Caco-2 (cell line): ENCODE results near the gene ASF1B. TPM values are rescaled to one million over a fixed set of nuclear protein-coding genes. Genes with fewer than 3 reads are reported as not detected.

Experiments used
- BruUV-seq: library from RNA; stranded (reverse); fragments of 400-500 nt; replicated peaks from 2 replicates; lab custom pipeline; 2021; lab: Mats Ljungman, UMichigan
- CTCF ChIA-PET: fragments of 300-600 bp; sonication (Branson Sonifier 250); formaldehyde crosslinking; loops from one replicate; lab custom pipeline; 2022; ENCODE audit warnings: antibody characterized with exemption; lab: Charles Lee
- POLR2A ChIA-PET: fragments of 300-600 bp; sonication (Branson Sonifier 250); formaldehyde crosslinking; loops from one replicate; lab custom pipeline; 2022; ENCODE audit warnings: antibody characterized with exemption; lab: Charles Lee
- DNase-seq, 2 experiments: peaks; one replicate each; pipeline versions ENCODE4 v3.0.0 to v3.0.0-alpha.2; 2020 to 2022
- H3K27me3 ChIP-seq: replicated peaks from 2 replicates; pipeline ENCODE4 v1.6.0; 2011; ENCODE audit warnings: low read length; ENCODE audit not compliant: control insufficient read depth, insufficient read depth
- H3K36me3 ChIP-seq: 2 replicates; pipeline ENCODE4 v1.5.1; 2011; ENCODE audit warnings: low read length; ENCODE audit not compliant: control insufficient read depth, insufficient read depth
- H3K4me1 ChIP-seq: fragments of 250-450 bp; sonication (Bioruptor Pico); 2 replicates; pipeline ENCODE4 v1.5.1; 2020; ENCODE audit warnings: mild to moderate bottlenecking
- H3K4me3 ChIP-seq: 2 replicates; pipeline ENCODE4 v1.5.1; 2011; ENCODE audit warnings: low read depth, mild to moderate bottlenecking, control low read depth, low read length
- H3K9me3 ChIP-seq: fragments of 250-450 bp; sonication (Bioruptor Pico); 2 replicates; pipeline ENCODE4 v1.5.1; 2020; ENCODE audit warnings: mild to moderate bottlenecking, moderate library complexity
- H3K27ac Mint-ChIP-seq: one replicate; pipeline ENCODE4 v1.8.0; 2022; ENCODE audit warnings: mixed read lengths; ENCODE audit not compliant: unreplicated experiment
- H3K27me3 Mint-ChIP-seq: one replicate; pipeline ENCODE4 v1.8.0; 2022; ENCODE audit warnings: mixed read lengths; ENCODE audit not compliant: insufficient read depth, unreplicated experiment
- H3K36me3 Mint-ChIP-seq: one replicate; pipeline ENCODE4 v1.8.0; 2022; ENCODE audit warnings: mild to moderate bottlenecking, mixed read lengths; ENCODE audit not compliant: insufficient read depth, unreplicated experiment
- H3K4me1 Mint-ChIP-seq: one replicate; pipeline ENCODE4 v1.8.0; 2022; ENCODE audit warnings: low read depth, mixed read lengths; ENCODE audit not compliant: unreplicated experiment
- H3K4me3 Mint-ChIP-seq: one replicate; pipeline ENCODE4 v1.8.0; 2022; ENCODE audit warnings: mild to moderate bottlenecking, moderate library complexity, mixed read lengths; ENCODE audit not compliant: unreplicated experiment
- H3K9me3 Mint-ChIP-seq: one replicate; pipeline ENCODE4 v1.8.0; 2022; ENCODE audit warnings: mixed read lengths; ENCODE audit not compliant: unreplicated experiment
- intact Hi-C: fragments of 100-400 bp; cut with micrococcal nuclease; formaldehyde crosslinking; loops from one replicate; pipeline ENCODE4 v1.10.0; 2022; ENCODE audit not compliant: unreplicated experiment
- total RNA-seq: library from RNA; stranded (reverse); gene quantifications from 2 replicates; pipeline ENCODE4 v1.2.3, GENCODE V29; 2022
- TF ChIP-seq, protein P1 (sequence below), 2 experiments: fragments of 200-600 bp in 1 of 2; IDR thresholded peaks; 1 replicate in 1 of 2; 2 replicates in 1 of 2; pipeline versions ENCODE4 v1.5.1 to v1.8.0; 2011 to 2022; ENCODE audit warnings: antibody characterized with exemption in 1 of 2, control low read depth in 1 of 2, inconsistent platforms in 1 of 2, low read depth in 1 of 2, low read length in 1 of 2, mild to moderate bottlenecking in 1 of 2, moderate library complexity in 1 of 2; ENCODE audit not compliant: insufficient read depth in 1 of 2, severe bottlenecking in 1 of 2, unreplicated experiment in 1 of 2

ASF1B gene
- total RNA-seq, 1 experiment from 2014 or later, result 40.2 TPM

DNA sequence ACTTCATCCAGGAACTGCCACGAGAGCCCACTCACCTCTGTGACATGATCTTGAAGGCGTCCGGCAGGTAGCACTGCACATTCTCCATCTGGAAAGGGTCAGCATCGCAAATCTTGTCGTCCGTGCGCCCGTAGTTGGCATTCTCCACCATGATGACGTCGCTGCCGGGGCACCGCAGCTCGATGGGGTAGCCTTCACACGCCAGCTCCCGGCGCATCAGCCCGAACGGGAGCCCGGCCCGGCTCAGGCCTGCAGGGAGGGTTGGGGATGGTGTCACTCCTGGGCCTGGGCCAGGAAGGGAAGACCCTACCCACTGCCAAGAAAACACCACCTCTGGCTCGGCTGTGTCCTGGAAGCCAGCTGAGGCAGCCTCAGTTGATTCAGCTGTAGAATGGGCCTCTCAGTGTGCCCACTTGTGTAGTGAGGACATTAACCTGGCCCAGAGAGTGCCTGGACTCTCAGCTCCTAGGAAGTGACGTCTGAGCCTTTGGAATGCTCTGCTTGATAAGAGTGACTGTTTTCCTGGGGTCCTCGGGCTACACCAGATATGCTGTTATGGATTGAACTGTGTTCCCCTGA lies 41.2 kb upstream of the ASF1B start:
- H3K4me1 Mint-ChIP-seq, result no peaks in the 10 kb centered on the region
- Histone ChIP-seq H3K4me3 (no peak overlapping the region), H3K36me3 (no peaks in the 10 kb centered on the region), H3K9me3 (no peaks in the 10 kb centered on the region), H3K27me3 (no peaks in the 10 kb centered on the region), H3K4me1 (no peaks in the 10 kb centered on the region)
- ChIA-PET CTCF (no interaction called here), POLR2A (no interaction called here)
- H3K27ac Mint-ChIP-seq, result no peak overlapping the region
- no peaks in the 10 kb centered on the region for H3K9me3 Mint-ChIP-seq
- intact Hi-C loops, result no loop called here
- H3K36me3 Mint-ChIP-seq, result no peaks in the 10 kb centered on the region
- no peaks in the 10 kb centered on the region for H3K27me3 Mint-ChIP-seq
- H3K4me3 Mint-ChIP-seq, result no peak overlapping the region
- DNase-seq, result no peak
- no TSS peak for BruUV-seq
- TF ChIP-seq, protein P1, sequence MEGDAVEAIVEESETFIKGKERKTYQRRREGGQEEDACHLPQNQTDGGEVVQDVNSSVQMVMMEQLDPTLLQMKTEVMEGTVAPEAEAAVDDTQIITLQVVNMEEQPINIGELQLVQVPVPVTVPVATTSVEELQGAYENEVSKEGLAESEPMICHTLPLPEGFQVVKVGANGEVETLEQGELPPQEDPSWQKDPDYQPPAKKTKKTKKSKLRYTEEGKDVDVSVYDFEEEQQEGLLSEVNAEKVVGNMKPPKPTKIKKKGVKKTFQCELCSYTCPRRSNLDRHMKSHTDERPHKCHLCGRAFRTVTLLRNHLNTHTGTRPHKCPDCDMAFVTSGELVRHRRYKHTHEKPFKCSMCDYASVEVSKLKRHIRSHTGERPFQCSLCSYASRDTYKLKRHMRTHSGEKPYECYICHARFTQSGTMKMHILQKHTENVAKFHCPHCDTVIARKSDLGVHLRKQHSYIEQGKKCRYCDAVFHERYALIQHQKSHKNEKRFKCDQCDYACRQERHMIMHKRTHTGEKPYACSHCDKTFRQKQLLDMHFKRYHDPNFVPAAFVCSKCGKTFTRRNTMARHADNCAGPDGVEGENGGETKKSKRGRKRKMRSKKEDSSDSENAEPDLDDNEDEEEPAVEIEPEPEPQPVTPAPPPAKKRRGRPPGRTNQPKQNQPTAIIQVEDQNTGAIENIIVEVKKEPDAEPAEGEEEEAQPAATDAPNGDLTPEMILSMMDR (IDR thresholded peaks at IDR 0.05; ENCODE audit: insufficient read depth in 1 of 2, low read depth in 1 of 2, low read length in 1 of 2, severe bottlenecking in 1 of 2, unreplicated experiment in 1 of 2), result no peak

DNA sequence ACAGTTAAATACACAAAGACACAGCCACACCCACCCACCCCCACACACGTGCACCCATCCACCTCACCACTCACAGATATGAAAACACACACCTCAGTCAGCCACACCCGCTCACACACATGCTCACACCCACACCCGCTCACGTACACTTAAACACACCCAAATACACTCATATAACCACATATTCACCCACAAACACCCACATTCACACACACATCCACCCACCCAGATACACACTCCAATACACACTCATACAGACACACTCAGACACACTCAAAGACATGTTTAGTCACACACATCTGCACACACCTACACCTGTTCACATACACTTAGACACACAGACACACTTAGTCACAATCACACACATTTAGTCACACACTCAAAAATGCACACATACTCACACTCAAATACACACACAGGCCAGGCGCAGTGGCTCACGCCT lies 39.0 kb upstream of the ASF1B start:
- no peak overlapping the region for H3K27ac Mint-ChIP-seq
- H3K4me3 ChIP-seq, result no peak overlapping the region
- no peaks in the 10 kb centered on the region for H3K4me1 Mint-ChIP-seq
- H3K4me3 Mint-ChIP-seq, result no peak overlapping the region
- H3K4me1 ChIP-seq, result no peaks in the 10 kb centered on the region
- no peaks in the 10 kb centered on the region for H3K9me3 ChIP-seq
- no peaks in the 10 kb centered on the region for H3K27me3 ChIP-seq
- ChIA-PET CTCF (interaction anchor here (0.6 kb wide), 1 partner anchor 25 kb away, joined by 5 read pairs; no protein-coding TSS in a partner anchor), POLR2A (no interaction called here)
- H3K9me3 Mint-ChIP-seq, result no peaks in the 10 kb centered on the region
- H3K36me3 Mint-ChIP-seq, result no peaks in the 10 kb centered on the region
- no peaks in the 10 kb centered on the region for H3K27me3 Mint-ChIP-seq
- TF ChIP-seq, protein P1 (IDR thresholded peaks at IDR 0.05; ENCODE audit: insufficient read depth in 1 of 2, low read depth in 1 of 2, low read length in 1 of 2, severe bottlenecking in 1 of 2, unreplicated experiment in 1 of 2), result no peak
- no peaks in the 10 kb centered on the region for H3K36me3 ChIP-seq
- DNase-seq, result no peak
- BruUV-seq, result no TSS peak
- intact Hi-C loops, result no loop called here

DNA sequence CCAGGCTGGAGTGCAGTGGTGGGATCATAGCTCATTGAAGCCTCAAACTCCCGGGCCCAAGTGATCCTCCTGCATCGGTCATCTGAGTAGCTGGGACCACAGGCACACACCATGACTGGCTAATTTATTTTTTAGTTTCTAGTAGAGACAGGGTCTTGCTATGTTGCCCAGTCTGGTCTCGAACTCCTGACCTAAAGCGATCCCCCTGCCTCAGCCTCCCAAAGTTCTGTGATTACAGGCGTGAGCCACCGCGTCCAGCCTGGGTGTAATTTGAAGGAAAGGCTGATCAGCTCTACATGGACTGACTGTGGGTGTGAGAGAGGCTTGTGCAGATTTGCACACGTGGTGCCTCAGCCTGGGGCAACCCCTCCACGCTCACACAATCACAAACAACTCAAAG lies 38.5 kb upstream of the ASF1B start:
- Histone ChIP-seq H3K36me3 (no peaks in the 10 kb centered on the region), H3K27me3 (no peaks in the 10 kb centered on the region), H3K4me1 (no peaks in the 10 kb centered on the region), H3K4me3 (no peak overlapping the region), H3K9me3 (no peaks in the 10 kb centered on the region)
- ChIA-PET POLR2A (no interaction called here), CTCF (interaction anchor here (0.6 kb wide), 1 partner anchor 26 kb away, joined by 5 read pairs; no protein-coding TSS in a partner anchor)
- Mint-ChIP-seq H3K4me3 (no peak overlapping the region), H3K9me3 (no peaks in the 10 kb centered on the region), H3K27ac (no peak overlapping the region), H3K4me1 (no peaks in the 10 kb centered on the region), H3K27me3 (no peaks in the 10 kb centered on the region), H3K36me3 (no peaks in the 10 kb centered on the region)
- intact Hi-C loops, result no loop called here
- no TSS peak for BruUV-seq
- TF ChIP-seq, protein P1 (IDR thresholded peaks at IDR 0.05; ENCODE audit: insufficient read depth in 1 of 2, low read depth in 1 of 2, low read length in 1 of 2, severe bottlenecking in 1 of 2, unreplicated experiment in 1 of 2), result no peak
- no peak for DNase-seq
